ENCODE data around the gene TSPEAR.

TSPEAR gene

DNA sequence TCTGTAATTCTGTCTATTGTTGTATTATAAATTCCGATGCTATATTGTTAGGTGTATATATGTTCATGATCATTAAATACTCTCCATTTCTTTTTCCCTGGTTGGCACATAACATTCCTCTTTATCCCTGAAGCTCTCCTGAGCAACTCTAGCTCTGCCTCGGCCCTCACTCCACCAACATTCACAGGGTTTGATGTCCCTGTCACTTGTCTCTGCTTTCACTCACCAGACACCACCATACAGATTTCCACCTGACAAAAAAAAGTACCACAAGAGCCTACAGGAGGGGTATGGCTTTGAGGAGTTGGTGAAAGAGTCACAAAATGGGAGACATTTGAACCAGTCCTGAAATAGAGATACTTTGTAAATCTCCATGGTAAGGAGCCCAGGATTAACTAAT lies 8.8 kb upstream of the TSPEAR start:
- no peak for DNase-seq (ENCODE audit: low read depth)

DNA sequence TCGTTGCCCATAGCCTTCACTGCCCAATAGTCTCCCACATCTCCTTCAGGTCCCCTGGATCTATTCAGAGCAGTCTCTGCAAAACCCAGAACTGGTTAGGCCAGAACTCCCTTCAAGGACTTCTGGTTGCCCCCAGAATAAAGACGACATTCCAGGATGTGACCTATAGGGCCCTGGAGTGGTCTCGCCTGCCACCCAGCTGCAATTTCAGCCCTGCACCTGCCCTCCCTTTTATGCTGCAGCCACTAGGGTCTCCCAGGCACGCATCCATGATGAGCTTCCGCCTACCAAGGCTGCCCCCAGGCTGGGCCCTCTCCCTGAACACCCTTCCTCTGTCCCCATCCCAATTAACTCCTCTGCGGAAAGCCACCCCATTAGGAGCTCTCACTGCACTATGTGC lies 7.2 kb upstream of the TSPEAR start:
- DNase-seq (ENCODE audit: low read depth) = no peak

DNA sequence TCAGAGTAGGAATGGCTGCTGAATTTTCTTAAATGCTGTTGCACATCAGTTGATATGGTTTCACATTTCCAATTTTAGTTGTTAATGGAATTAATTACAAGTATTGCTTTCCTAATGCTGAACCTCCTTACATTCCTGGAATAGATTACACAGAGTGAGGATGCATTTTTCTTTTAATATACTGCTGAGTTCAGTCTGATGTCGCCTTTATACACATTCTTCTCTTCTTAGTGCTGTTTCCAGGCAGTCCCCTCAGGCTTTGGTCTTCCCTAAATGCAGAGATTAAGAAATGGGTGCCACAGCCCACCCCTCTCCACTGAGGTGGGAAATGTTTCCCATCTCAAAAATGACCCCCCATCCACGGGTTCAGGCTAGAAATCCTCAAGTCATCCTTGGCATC lies 6.7 kb upstream of the TSPEAR start:
- no peak for DNase-seq (ENCODE audit: low read depth)

DNA sequence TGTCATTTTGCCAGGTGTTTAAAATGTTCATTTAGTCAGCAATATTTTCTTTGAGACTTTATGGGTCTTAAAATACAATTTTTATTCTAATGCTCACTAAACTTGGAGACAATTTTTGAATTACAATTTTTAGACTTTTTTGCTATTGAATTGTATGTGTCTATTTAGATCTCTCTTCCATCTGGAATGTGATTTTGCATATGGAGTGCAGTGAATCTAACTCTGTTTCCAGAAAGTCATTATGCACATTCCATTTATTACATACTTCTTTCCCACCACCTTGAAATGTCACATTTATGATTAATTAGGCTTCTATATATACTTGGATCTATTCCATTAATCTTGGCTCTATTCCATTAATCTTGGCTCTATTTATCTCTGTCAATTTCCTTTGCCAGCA lies 5.6 kb upstream of the TSPEAR start:
- DNase-seq (ENCODE audit: low read depth) = no peak

DNA sequence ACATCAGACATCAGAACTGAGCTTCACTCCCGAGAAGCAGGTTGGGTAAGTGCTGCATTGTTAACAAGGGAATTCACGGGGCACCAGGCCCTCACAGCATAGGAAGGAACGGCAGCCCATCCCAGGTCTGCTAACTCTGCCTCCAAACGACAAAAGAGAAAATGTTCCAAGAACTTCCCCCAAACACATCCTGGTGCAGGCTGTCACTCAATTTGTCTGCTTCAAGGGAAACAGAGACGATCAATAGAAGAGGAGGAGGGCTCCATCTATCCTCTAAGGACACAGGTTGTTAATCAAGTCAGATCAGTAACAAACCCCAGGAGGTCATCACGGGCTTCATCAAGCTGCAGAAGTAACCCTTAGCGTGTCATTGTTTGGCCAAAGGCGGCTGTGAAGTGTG lies 3.5 kb upstream of the TSPEAR start:
- no peak for DNase-seq (ENCODE audit: low read depth)

DNA sequence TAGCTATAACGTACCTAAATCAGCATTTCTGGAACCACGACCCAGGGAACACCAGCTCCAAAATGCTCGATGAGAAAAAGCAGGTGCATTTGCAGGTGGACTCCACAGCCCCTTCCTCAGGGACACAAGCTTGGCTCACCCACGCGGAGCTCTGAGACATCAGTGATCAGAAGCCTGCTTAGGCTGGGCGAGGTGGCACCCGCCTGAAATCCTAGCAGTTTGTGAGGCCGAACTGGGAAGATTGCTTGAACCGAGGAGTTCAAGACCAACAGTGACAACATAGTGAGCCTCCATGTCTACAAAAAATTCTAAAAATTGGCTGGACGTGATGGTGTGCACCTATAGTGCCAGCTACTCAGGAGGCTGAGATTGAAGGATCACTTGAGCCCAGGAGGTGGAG lies 2.5 kb upstream of the TSPEAR start:
- no peak for DNase-seq (ENCODE audit: low read depth)

DNA sequence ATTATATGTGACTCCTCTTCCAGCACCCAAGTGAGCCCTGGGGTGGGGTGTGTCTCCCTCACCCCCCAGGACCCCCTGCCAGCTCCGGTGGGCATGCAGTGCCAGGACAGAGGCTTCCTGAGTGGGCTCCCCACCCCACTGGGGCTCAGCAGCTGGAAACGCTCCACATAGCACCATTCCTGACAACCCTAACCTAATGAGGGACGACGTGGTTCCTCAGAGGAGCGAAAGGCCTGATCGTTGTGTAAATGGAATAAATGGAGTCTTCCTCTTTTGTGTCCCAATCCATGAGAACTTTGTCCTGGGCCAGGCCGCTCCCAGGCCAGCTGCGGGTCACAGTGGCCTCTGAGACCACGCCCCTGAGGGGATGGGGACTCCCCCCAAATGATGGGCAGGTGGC lies 1.8 kb upstream of the TSPEAR start:
- DNase-seq (ENCODE audit: low read depth) = no peak

DNA sequence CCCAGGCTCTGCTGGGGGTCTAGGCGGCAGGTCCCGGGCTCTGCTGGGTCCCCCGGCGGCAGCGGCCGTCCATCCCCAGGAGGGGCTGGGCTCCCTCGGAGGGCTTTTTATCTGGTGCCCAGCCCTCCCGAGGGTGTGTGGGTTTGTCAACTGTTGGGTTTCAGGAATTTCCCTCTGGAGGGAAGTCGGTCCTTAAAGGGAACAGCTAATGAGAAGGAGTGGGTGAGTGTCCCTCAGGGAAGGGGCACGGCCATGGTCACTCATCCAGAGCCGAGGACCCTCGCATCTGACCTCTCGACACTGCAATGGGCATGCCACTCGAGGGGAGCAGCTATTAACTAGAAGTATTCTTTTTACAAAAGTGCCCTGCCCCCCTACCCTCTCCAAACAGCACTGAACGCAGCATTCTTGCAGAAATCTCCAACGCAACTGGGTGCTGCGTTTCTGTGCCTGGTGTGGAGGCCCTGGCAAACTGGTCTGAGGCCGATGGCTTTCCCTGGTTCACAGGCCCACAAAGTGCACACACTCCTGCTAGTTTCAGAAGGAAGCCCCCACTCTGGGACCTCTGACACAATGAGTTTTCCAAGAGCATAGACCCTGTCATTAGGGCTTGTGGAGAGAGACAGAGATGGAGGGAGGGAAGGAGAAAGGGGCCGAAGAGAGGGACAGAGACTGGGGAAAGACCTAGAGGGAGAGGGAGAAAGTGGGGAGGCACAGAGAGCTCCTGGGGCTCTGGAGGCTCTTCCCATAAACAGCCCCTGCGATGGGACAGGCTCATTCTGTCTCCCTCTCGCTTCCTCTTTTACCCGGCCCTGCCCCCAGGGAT lies 1.0 kb upstream of the TSPEAR start:
- no peak for DNase-seq (ENCODE audit: low read depth)

DNA sequence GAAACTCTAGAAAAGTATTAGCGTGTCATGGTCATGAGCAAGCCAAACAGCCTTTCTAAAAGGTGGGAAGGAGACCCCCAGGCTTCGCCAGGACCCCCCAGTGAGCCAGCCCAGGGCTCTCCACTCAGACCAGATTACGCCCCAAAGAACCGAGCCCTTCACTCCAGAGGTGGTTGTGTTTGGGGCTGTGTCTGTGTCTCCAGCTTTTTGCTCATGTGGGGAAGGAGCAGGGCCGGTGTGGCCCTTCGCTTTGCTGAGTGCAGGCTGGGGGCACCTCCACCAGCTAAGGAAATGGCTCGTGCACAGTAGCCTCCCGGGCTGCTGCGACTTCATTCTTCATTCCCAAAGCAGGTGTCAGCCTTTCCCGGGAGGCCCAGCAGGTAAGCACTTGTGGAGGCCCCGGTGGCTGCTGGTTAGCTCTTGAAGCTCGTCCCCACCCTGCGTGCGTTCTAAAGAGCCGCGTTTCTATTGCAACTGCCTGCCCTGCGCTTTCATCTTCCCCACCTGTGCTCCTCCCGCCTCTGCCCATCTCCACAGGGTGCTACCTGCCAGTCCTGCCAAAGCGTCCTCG lies 531 bp downstream of the TSPEAR start:
- DNase-seq (ENCODE audit: low read depth) = no peak

DNA sequence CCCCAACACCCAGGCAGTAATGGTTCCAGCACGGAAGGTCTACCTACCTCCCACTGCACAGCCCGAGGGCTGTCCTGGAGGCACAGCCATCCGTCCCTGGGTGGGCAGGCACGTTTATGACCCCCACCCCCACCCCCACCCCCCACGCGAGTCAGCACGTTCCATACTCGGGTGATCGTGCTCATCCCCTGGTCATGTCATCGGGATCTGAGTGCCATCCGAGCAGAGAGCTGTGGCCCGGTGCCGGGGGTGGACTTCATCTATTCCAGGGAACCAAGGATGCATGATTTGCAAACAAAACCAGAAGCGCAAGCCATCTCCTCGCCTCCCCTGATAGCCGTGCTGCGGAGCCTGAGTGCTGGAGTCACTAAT lies 1.1 kb downstream of the TSPEAR start:
- DNase-seq (ENCODE audit: low read depth) = no peak

DNA sequence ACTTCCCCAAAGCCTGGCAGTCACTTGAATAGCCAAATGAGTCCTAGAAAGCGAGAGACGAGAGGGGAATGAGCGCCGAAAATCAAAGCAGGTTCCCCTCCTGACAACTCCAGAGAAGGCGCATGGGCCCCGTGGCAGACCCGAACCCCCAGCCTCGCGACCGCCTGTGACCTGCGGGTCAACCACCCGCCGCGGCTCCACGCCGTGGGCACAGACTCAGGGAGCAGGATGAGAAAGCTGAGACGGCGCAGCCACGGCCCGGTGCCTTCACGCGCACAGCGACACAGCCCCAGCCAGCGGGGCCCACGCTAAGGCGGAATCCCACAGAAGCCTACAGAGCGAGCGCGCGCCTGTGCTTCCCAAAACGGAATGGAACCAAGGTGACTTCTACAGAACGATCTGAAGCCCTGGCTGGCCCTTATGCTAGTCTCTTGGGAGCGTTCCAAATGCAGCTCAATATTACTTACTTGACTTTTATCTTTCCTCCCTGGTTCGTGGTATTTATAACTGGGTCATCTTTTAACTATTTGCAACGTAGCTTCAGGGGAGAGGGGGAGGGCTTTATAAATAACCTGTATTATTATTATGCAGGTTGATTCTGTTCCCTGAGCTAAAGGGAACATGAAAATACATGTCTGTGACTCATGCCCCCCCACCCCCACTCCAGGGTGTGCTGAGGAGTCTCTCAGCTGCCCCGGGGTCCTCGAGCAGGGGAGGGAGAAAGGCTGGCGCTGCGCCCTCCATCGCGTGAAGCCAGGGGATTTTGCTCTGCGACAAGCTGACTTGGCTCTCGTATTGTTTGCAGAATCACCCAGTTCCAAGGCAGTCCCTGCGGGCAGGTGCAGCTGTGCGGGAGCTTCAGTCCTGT lies 1.7 kb downstream of the TSPEAR start:
- no peak for DNase-seq (ENCODE audit: low read depth)

DNA sequence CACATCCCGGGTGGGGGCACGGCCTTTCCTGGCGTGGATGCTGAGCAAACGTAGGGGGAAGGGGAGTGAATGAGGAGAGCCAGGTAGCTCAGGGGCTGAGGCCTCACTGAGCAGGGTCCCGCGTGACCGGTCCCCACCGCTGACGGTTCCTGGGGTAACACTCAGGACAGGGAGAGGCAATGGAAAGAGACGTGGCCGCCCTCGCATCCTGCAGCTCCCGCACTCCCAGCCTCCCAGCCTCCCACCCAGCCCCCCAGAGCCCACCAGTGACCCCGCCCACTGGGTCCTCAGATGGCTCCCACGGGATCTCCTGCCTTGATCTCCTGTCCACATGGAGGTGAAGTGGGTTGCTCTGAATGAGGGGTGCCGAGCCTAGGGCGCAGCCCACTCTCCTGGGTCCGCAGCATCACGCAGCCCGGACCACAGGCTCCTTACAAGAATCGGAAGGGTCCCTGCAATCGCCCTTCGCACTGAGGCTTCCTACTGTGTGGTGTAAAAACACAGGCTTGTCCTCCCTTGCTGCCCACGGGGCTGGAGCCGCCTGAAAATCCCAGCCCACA lies 2.4 kb downstream of the TSPEAR start:
- no peak for DNase-seq (ENCODE audit: low read depth)

DNA sequence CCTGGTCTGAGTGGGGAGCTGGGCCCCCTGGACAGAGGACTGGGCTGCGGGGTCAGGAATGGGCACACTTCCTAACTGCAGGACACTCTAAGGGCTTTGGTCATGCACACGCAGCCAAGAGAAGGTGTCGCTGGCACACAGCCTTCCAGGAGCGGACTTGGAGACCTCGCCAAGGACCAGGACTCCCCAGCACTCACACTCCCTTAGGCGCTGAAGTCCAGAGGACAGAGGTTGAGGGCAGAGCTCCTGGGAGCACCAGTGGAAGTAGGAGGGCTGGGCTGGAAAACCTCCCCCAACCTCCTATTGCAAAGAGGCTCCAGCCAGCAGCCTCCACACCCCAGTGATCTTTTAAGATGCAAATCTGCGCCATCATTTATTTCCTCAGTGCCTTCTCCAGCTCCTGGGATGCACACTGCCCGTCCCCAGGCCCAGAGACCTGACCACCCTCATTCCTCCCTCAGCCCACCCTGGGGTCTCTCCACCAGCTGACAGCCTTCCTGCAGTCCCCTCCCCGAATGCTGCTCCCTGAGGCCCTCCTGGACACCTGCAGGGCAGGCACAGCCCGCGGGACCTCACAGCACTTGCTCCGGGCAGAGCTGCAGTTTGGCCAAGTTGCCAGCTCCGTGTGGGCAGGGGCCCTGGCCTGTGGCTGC lies 3.0 kb downstream of the TSPEAR start:
- DNase-seq (ENCODE audit: low read depth) = no peak

DNA sequence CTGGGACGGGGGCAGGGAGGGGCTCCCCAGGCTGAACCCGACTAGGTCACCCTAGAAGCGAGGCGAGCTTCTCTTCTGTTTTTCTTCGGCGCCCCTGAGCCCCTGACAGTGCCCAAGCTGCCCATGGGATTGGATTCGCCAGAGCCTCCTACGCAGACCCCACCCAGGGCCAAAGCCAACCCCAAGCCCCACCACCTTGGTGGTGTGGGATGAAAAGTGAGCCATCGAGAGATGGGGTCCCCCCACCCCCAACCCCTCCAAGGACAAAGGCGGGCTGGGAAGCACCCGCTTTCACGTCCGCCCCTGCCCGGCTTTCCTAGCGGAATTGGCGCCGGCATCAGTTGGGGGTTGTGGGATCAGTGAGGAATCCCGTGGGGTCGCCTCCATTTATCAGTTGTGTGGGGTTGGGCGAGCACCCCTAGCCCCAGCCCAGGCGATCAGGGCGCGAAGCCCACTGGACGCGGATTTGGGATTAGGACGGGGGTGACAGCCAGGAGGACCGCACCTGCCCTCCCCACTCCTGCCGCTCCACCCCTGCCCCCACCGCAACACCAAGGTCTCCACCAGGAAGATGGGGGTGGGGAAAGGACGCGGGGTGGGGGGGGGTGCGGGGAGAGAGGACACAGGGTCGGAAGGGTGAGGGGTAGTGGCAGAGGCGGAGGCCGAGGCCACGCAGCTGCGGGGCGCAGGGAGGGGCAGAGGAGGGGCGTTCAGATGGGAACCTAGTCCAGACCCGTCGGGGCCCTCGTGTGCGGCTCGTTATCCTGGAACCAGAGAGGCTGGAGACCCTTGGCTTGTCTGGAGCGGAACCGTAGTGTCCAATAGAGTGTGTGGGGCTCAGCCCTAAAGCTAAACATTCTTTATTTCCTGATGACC lies 4.4 kb downstream of the TSPEAR start:
- no peak for DNase-seq (ENCODE audit: low read depth)

DNA sequence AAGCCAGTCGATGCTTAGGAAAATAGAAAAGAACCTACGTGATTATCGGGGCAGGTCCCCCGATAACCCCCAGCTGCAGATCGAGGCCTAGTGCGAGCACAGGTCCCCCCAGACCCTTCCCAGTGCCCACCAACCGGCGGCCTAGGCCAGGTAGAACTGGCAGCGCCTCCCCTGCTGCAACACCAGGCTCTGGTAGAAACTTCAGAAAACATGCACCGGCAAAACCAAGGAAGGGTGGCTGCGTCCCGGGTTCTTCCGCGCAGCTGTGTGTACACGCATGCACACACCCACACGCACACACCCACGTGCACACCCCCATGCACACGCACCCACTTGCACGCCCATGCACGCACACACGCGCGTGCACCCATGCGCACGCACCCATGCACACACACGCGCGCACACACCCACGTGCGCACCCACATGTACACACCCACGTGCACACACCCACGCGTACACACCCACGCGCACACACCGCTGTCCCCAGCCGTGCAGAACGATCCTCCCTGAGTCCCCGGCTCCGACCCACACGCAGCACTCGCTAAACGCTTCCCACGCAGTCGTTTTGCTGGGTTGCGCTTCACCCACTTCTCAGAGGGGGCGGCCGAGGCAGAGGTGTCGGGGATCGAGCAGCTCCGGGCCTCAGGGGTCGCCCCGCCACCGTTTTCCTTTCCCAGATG lies 5.2 kb downstream of the TSPEAR start:
- no peak for DNase-seq (ENCODE audit: low read depth)

DNA sequence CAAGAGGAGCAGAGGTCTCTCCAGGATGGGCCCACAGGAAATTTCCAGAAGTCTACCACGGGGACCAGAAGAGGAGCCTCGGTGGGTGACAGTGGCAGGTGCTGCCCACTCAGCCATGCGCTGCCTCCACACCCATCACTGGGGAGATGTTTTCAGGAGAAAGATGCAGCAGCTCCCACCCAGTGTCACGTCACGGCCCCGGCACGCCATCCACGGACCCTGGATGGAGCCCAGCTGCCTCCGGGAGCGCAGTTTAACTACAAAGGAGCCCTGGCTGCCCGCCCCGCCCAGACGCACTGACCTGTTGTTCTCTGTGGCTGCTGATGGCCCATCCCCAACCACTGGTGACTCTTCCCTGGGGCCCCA lies 6.8 kb downstream of the TSPEAR start:
- DNase-seq (ENCODE audit: low read depth) = no peak

DNA sequence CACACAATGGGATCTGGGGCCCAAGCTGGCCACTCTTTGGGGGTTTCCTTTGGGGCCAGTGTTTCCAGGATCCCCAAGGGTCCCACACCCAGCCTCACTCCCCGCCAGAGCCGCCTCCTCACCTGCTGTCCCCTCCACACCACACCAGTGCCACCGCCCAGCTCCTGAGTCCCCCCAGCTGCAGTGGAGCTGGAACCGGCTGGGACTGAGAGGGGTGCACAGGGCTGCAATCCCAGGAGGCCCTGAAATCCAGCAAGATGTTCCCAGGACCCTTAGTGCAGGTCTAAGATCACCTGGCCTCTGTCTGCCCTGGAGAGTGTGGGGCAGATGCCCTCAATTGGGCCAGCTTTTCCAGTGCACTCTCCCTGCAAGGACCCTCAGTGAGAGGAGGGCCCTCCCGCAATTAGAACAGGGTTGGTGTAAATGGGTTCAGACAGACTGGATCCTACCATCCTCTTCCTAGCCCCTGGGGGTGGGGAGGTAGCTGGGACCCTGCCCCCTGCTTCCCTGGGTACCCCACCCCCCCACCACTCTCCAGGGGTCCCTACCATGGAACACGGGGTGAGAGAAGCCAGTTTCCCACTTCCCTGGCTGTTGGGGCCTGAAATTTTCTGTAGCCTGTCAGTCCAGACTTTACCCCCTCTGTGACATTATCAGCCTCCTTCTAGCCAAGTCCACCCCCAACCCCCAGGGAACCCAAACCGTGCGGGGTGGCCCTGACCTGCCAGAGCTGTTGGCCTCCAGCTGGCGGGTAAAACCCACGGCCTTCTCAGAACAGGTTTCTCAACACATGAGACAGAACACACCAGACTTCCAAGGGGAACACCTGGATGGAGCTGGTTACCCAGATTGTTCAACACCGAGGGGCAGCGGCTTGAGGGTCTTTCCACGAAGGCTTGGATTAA lies 7.4 kb downstream of the TSPEAR start:
- DNase-seq (ENCODE audit: low read depth) = no peak

DNA sequence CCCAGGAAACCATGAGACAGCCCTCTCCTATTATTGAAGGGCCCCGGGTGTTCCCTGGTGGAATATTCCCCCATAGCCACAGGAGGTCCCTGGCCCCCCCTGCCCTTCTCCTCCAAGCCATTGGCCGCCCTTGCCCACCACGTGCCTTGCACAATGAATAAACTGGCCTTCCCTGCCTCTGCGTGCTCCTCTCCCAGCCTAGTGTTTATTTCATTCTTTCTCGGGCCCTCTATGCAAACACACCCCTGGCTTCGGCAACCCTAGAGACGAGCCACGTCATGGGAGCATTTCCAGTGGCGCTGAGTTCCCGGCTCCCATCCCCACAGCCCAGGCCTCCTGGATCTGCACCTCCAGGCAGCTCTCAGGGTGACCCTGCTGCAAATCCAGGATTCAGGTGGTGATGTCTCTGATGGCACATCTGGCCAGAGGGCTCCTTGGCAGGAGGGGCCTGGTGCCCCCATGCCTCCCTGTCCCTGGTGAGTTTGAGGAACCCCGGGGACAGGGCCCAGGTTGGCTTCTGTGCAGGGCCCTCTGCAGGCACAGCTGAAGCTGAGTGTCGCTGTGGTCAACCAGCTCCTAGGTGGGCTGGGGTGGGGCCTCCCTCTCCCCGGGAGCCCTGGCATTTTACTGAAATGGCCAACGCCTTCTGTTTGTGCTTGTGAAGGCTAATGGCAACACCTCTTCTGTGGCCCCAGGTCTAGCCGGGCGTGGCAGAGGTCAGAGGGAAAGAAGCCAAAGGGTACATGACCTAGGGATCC lies 8.2 kb downstream of the TSPEAR start:
- no peak for DNase-seq (ENCODE audit: low read depth)
